HEK293 (cell line): ENCODE results near the gene NLRP13.

Experiments
- CTCF ChIA-PET: fragments of 350-600 bp; formaldehyde crosslinking; extraction: SDS; loops from one replicate; lab custom pipeline; 2021; ENCODE audit warnings: antibody characterized with exemption; lab: Yijun Ruan, JAX
- POLR2A ChIA-PET: fragments of 300-600 bp; formaldehyde crosslinking; extraction: SDS; loops from one replicate; lab custom pipeline; 2020; ENCODE audit warnings: antibody characterized with exemption, inconsistent platforms; lab: Yijun Ruan, JAX
- H3K27ac ChIP-seq: fragments of 200-500 bp; sonication (Bioruptor generic); 2 replicates; pipeline ENCODE4 v1.5.1; 2014; ENCODE audit warnings: low read depth, low read length, control low read depth, inconsistent platforms; ENCODE audit errors: extremely low read depth
- H3K36me3 ChIP-seq, 2 experiments: fragments of 200-500 bp in 1 of 2; sonication (Bioruptor generic) in 1 of 2; 1 replicate in 1 of 2; 2 replicates in 1 of 2; pipeline ENCODE4 v1.5.1; 2014 to 2017; ENCODE audit warnings: inconsistent platforms in 2 of 2, low read length in 2 of 2; ENCODE audit not compliant: control insufficient read depth in 2 of 2, insufficient read depth in 1 of 2
- H3K4me1 ChIP-seq: fragments of 200-500 bp; sonication (Bioruptor generic); 2 replicates; pipeline ENCODE4 v1.5.1; 2014; ENCODE audit warnings: mild to moderate bottlenecking, low read length, inconsistent platforms; ENCODE audit not compliant: control insufficient read depth, insufficient read depth
- H3K4me3 ChIP-seq: 2 replicates; pipeline ENCODE4 v1.5.1; 2011; ENCODE audit warnings: low read depth, mild to moderate bottlenecking, control low read depth, low read length, moderate library complexity
- H3K9me3 ChIP-seq: fragments of 200-500 bp; sonication (Bioruptor generic); 2 replicates; pipeline ENCODE4 v1.5.1; 2014; ENCODE audit warnings: low read depth, low read length, inconsistent platforms; ENCODE audit not compliant: control insufficient read depth, insufficient read depth
- CTCF ChIP-seq: fragments of 450-650 bp; formaldehyde crosslinking; IDR thresholded peaks from 2 replicates; pipeline ENCODE4 v1.5.1; 2016; ENCODE audit warnings: missing biosample characterization, missing genetic modification characterization
- GFI1B ChIP-seq: fragments of 450-650 bp; formaldehyde crosslinking; IDR thresholded peaks from 2 replicates; pipeline ENCODE4 v1.5.1; 2016; ENCODE audit warnings: missing biosample characterization, missing genetic modification characterization
- MZF1 ChIP-seq: fragments of 450-650 bp; formaldehyde crosslinking; IDR thresholded peaks from 2 replicates; pipeline ENCODE4 v1.5.1; 2017; ENCODE audit warnings: missing biosample characterization, missing genetic modification characterization, borderline replicate concordance
- OVOL3 ChIP-seq: fragments of 450-650 bp; formaldehyde crosslinking; IDR thresholded peaks from 2 replicates; pipeline ENCODE4 v1.5.1; 2016; ENCODE audit warnings: missing biosample characterization, missing genetic modification characterization
- PBX3 ChIP-seq: sonication (generic); formaldehyde crosslinking; IDR thresholded peaks from 2 replicates; pipeline ENCODE4 v1.8.1; 2022; ENCODE audit warnings: mild to moderate bottlenecking, moderate library complexity, missing genetic modification reagents
- PRDM6 ChIP-seq: fragments of 450-650 bp; formaldehyde crosslinking; IDR thresholded peaks from 2 replicates; pipeline ENCODE4 v1.5.1; 2017; ENCODE audit warnings: missing biosample characterization, missing genetic modification characterization
- REST ChIP-seq: fragments of 450-650 bp; formaldehyde crosslinking; IDR thresholded peaks from 2 replicates; pipeline ENCODE4 v1.5.1; 2016; ENCODE audit warnings: missing biosample characterization, missing genetic modification characterization
- SCRT2 ChIP-seq: fragments of 450-650 bp; formaldehyde crosslinking; IDR thresholded peaks from 2 replicates; pipeline ENCODE4 v1.5.1; 2016; ENCODE audit warnings: missing biosample characterization, missing genetic modification characterization
- ZBTB1 ChIP-seq: fragments of 450-650 bp; formaldehyde crosslinking; IDR thresholded peaks from 2 replicates; pipeline ENCODE4 v1.5.1; 2016; ENCODE audit warnings: missing biosample characterization, missing genetic modification characterization
- ZIC2 ChIP-seq: fragments of 450-650 bp; formaldehyde crosslinking; IDR thresholded peaks from 2 replicates; pipeline ENCODE4 v1.5.1; 2016; ENCODE audit warnings: missing biosample characterization, missing genetic modification characterization
- ZNF155 ChIP-seq: fragments of 450-650 bp; formaldehyde crosslinking; IDR thresholded peaks from 2 replicates; pipeline ENCODE4 v1.5.1; 2016; ENCODE audit warnings: missing biosample characterization, missing genetic modification characterization
- ZNF19 ChIP-seq: fragments of 450-650 bp; formaldehyde crosslinking; IDR thresholded peaks from 2 replicates; pipeline ENCODE4; 2016; ENCODE audit warnings: missing biosample characterization, missing genetic modification characterization, low read depth
- ZNF266 ChIP-seq: fragments of 450-650 bp; formaldehyde crosslinking; IDR thresholded peaks from 2 replicates; pipeline ENCODE4 v1.5.1; 2016; ENCODE audit warnings: missing biosample characterization, missing genetic modification characterization, low read depth
- ZNF311 ChIP-seq: fragments of 450-650 bp; formaldehyde crosslinking; IDR thresholded peaks from 2 replicates; pipeline ENCODE4 v1.5.1; 2017; ENCODE audit warnings: missing biosample characterization, missing genetic modification characterization, borderline replicate concordance
- ZNF341 ChIP-seq: fragments of 450-650 bp; formaldehyde crosslinking; IDR thresholded peaks from 2 replicates; pipeline ENCODE4; 2016; ENCODE audit warnings: low read depth, missing biosample characterization, missing genetic modification characterization
- ZNF362 ChIP-seq: fragments of 450-650 bp; formaldehyde crosslinking; IDR thresholded peaks from 2 replicates; pipeline ENCODE4 v1.5.1; 2016; ENCODE audit warnings: missing biosample characterization, missing genetic modification characterization
- ZNF473 ChIP-seq: fragments of 450-650 bp; formaldehyde crosslinking; IDR thresholded peaks from 2 replicates; pipeline ENCODE4 v1.5.1; 2017; ENCODE audit warnings: missing biosample characterization, missing genetic modification characterization
- ZNF660 ChIP-seq: fragments of 450-650 bp; IDR thresholded peaks from 2 replicates; pipeline ENCODE4 v1.5.1; 2018; ENCODE audit warnings: missing biosample characterization, mild to moderate bottlenecking, missing genetic modification characterization
- ZNF843 ChIP-seq: fragments of 450-650 bp; formaldehyde crosslinking; IDR thresholded peaks from 2 replicates; pipeline ENCODE4 v1.5.1; 2016; ENCODE audit warnings: missing biosample characterization, missing genetic modification characterization

The NLRP13 gene

GRCh38 chr19:55930996-55931515, 1.1 kb downstream of the NLRP13 start:
- Histone ChIP-seq H3K9me3 (no peaks in the 10 kb centered on the region), H3K27ac (no peak overlapping the region), H3K4me1 (no peaks in the 10 kb centered on the region), H3K4me3 (no peak overlapping the region), H3K36me3 (no peaks in the 10 kb centered on the region)
- ChIA-PET POLR2A (no interaction called here), CTCF (no interaction called here)
- TF ChIP-seq PRDM6 (tag by site-specific recombination): no peak
- TF ChIP-seq ZNF843: no peak
- no peak for TF ChIP-seq ZNF266 (tag by site-specific recombination)
- TF ChIP-seq ZNF660 (tag by site-specific recombination): no peak
- no peak for TF ChIP-seq ZIC2 (tag by site-specific recombination)
- TF ChIP-seq CTCF: no peak
- no peak for TF ChIP-seq ZNF311 (tag by site-specific recombination)
- no peak for TF ChIP-seq ZBTB1 (tag by site-specific recombination)
- TF ChIP-seq ZNF155 (tag by site-specific recombination): no peak
- TF ChIP-seq ZNF473: no peak
- no peak for TF ChIP-seq SCRT2 (tag by site-specific recombination)
- TF ChIP-seq PBX3 (CRISPR knock-in tag): no peak
- TF ChIP-seq REST (tag by site-specific recombination): no peak
- TF ChIP-seq GFI1B (tag by site-specific recombination): no peak
- no peak for TF ChIP-seq ZNF362
- no peak for TF ChIP-seq OVOL3 (tag by site-specific recombination)
- no peak for TF ChIP-seq ZNF19 (tag by site-specific recombination)
- no peak for TF ChIP-seq MZF1
- TF ChIP-seq ZNF341 (tag by site-specific recombination): no peak
- TF ChIP-seq, all 188 proteins: peak for 0
